B cell (primary cell): ENCODE results near the gene PTPRO. TPM values are rescaled to one million over a fixed set of nuclear protein-coding genes. Genes with fewer than 3 reads are reported as not detected.

Experiments
- ATAC-seq: fragments of 200-7000 bp; cut with Tn5 transposase; one replicate; pipeline ENCODE4 v1.10.0; 2021; ENCODE audit warnings: low read depth, mild to moderate bottlenecking, moderate number of reproducible peaks, moderate library complexity
- CTCF ChIA-PET: fragments of 350-600 bp; sonication (Branson Sonifier 250); formaldehyde crosslinking; loops from one replicate; lab custom pipeline; 2021; ENCODE audit warnings: antibody characterized with exemption, inconsistent platforms; lab: Charles Lee
- POLR2A ChIA-PET: fragments of 350-600 bp; sonication (Branson Sonifier 250); formaldehyde crosslinking; loops from one replicate; lab custom pipeline; 2021; ENCODE audit warnings: antibody characterized with exemption; lab: Charles Lee
- DNase-seq: peaks from one replicate; pipeline ENCODE4 v3.0.0; 2013
- H2AFZ ChIP-seq: 2 replicates; pipeline ENCODE4 v1.6.1; 2012; ENCODE audit warnings: mild to moderate bottlenecking, low read depth, low read length; ENCODE audit not compliant: insufficient read depth, poor library complexity, severe bottlenecking
- H3K27ac ChIP-seq, 2 donors: 1 replicate in 1 of 2; 2 replicates in 1 of 2; pipeline ENCODE4 v1.5.1; 2012 to 2013; ENCODE audit warnings: low read length in 2 of 2, mild to moderate bottlenecking in 2 of 2, moderate library complexity in 1 of 2
- H3K27me3 ChIP-seq, 4 experiments: fragments of 200-600 bp in 1 of 4; sonication (generic) in 1 of 4; replicated peaks in 1 of 4; 1 replicate in 2 of 4; 2 replicates in 2 of 4; pipeline versions ENCODE4 v1.6.1 to v1.7.0; 2013 to 2016; ENCODE audit warnings: low read length in 3 of 4, mild to moderate bottlenecking in 2 of 4, mixed read lengths in 1 of 4, moderate library complexity in 1 of 4; ENCODE audit not compliant: insufficient read depth in 4 of 4, control insufficient read depth in 3 of 4; ENCODE audit errors: control extremely low read depth in 1 of 4
- H3K36me3 ChIP-seq, 2 experiments: replicated peaks in 1 of 2; 1 replicate in 1 of 2; 2 replicates in 1 of 2; pipeline versions ENCODE4 v1.6.1 to v1.7.1; 2013; ENCODE audit warnings: low read length in 1 of 2; ENCODE audit not compliant: insufficient read depth in 2 of 2, control insufficient read depth in 1 of 2; ENCODE audit errors: control extremely low read depth in 1 of 2, extremely low read depth in 1 of 2
- H3K4me1 ChIP-seq, 2 donors: fragments of 200-600 bp in 1 of 2; sonication (generic) in 1 of 2; 1 replicate in 1 of 2; 2 replicates in 1 of 2; pipeline versions ENCODE4 v1.5.1 to v1.6.1; 2013 to 2017; ENCODE audit warnings: low read length in 2 of 2; ENCODE audit not compliant: control insufficient read depth in 2 of 2, insufficient read depth in 2 of 2
- H3K4me2 ChIP-seq: replicated peaks from 2 replicates; pipeline ENCODE3; 2012; ENCODE audit warnings: mild to moderate bottlenecking, low read depth, low read length; ENCODE audit not compliant: poor library complexity, severe bottlenecking
- H3K4me3 ChIP-seq, 5 experiments: fragments of 200-600 bp in 1 of 5; sonication (generic) in 1 of 5; 1 replicate in 3 of 5; 2 replicates in 2 of 5; pipeline versions ENCODE4 v1.5.1 to v1.7.0; 2011 to 2016; ENCODE audit warnings: low read length in 4 of 5, mild to moderate bottlenecking in 4 of 5, low read depth in 2 of 5, control low read depth in 1 of 5, moderate library complexity in 1 of 5; ENCODE audit not compliant: insufficient read depth in 1 of 5; ENCODE audit errors: control extremely low read depth in 1 of 5, extremely low read depth in 1 of 5
- H3K79me2 ChIP-seq: fragments of 200-600 bp; sonication (generic); one replicate; pipeline ENCODE4 v1.6.0; 2016; ENCODE audit warnings: low read length; ENCODE audit not compliant: control insufficient read depth, insufficient read depth
- H3K9ac ChIP-seq: fragments of 200-600 bp; sonication (generic); 2 replicates; pipeline ENCODE4 v1.6.1; 2017; ENCODE audit warnings: mild to moderate bottlenecking, low read length, moderate library complexity
- H3K9me3 ChIP-seq, 3 donors: one replicate each; pipeline versions ENCODE4 v1.6.1 to v1.7.1; 2013; ENCODE audit warnings: low read length in 2 of 3; ENCODE audit not compliant: control insufficient read depth in 2 of 3, insufficient read depth in 1 of 3; ENCODE audit errors: control extremely low read depth in 1 of 3
- H4K20me1 ChIP-seq: 2 replicates; pipeline ENCODE4 v1.6.0; 2012; ENCODE audit warnings: mild to moderate bottlenecking, low read length; ENCODE audit not compliant: insufficient read depth, control insufficient read depth, poor library complexity, severe bottlenecking
- H3K27ac Mint-ChIP-seq: one replicate; pipeline ENCODE4 v1.8.0; 2021; ENCODE audit warnings: mixed read lengths
- H3K27me3 Mint-ChIP-seq: one replicate; pipeline ENCODE4 v1.8.0; 2021; ENCODE audit warnings: mixed read lengths
- H3K4me1 Mint-ChIP-seq: one replicate; pipeline ENCODE4 v1.8.0; 2021; ENCODE audit warnings: mixed read lengths
- H3K4me3 Mint-ChIP-seq: one replicate; pipeline ENCODE4 v1.8.0; 2021; ENCODE audit warnings: mixed read lengths
- H3K9me3 Mint-ChIP-seq: one replicate; pipeline ENCODE4 v1.8.0; 2022; ENCODE audit warnings: mixed read lengths; ENCODE audit not compliant: insufficient read depth
- CTCF ChIP-seq: fragments of 200-600 bp; IDR thresholded peaks from one replicate; pipeline ENCODE4 v1.8.0; 2022; ENCODE audit warnings: antibody characterized with exemption, mild to moderate bottlenecking
- EZH2 ChIP-seq: IDR thresholded peaks from 2 replicates; pipeline ENCODE4 v1.6.1; 2012; ENCODE audit warnings: borderline replicate concordance, low read depth, mild to moderate bottlenecking, moderate library complexity, low read length; ENCODE audit not compliant: insufficient read depth, poor library complexity, severe bottlenecking
- WGBS: methylation state at CpG from one replicate; pipeline ENCODE4 v1.1.5; 2013; ENCODE audit warnings: missing lambda C conversion rate; ENCODE audit not compliant: insufficient coverage; 5-methylcytosine and 5-hydroxymethylcytosine counted together
- intact Hi-C: fragments of 100-400 bp; cut with micrococcal nuclease; formaldehyde crosslinking; loops from one replicate; pipeline ENCODE4 v1.10.0; 2022
- polyA plus RNA-seq: library from polyadenylated mRNA; depleted of rRNA; stranded (reverse); fragments of >200 nt; gene quantifications from 2 replicates; pipeline ENCODE4 v1.2.3, GENCODE V29; 2012
- total RNA-seq, 2 donors: library from RNA; stranded (reverse); fragments of 120-200 nt in 1 of 2; gene quantifications; 1 replicate in 1 of 2; 2 replicates in 1 of 2; pipeline versions ENCODE4 v1.2.3 to v1.2.4, GENCODE V29; 2013 to 2022

PTPRO gene
- total and polyA plus RNA-seq, 2 donors (not counting 1 experiment from before 2014, with no cell fraction given) = 23.1 to 23.6 TPM

- no peak overlapping the region for H3K27ac Mint-ChIP-seq
- H4K20me1 ChIP-seq = no peaks in the 10 kb centered on the region
- H3K9me3 Mint-ChIP-seq = no peaks in the 10 kb centered on the region
- CTCF ChIA-PET = interaction anchor here (0.7 to 1.9 kb wide), 3 partner anchors 46 to 290 kb away, joined by 3 to 9 read pairs (median 4); no protein-coding TSS in a partner anchor
- H3K9me3 ChIP-seq = no peaks in the 10 kb centered on the region
- no peak overlapping the region for H3K4me3 Mint-ChIP-seq
- no peak for ATAC-seq
- POLR2A ChIA-PET = interaction anchor here (0.6 kb wide), 1 partner anchor 51 kb away, joined by 4 read pairs; no protein-coding TSS in a partner anchor
- no peaks in the 10 kb centered on the region for H3K79me2 ChIP-seq
- peaks cover 10% of the 10 kb centered on the region for H3K4me1 Mint-ChIP-seq
- H3K9ac ChIP-seq = no peak overlapping the region
- no peak for DNase-seq
- H3K4me1 ChIP-seq = peaks cover 7 to 12% of the 10 kb centered on the region in 2 donors
- no peaks in the 10 kb centered on the region for H3K36me3 ChIP-seq
- H3K27me3 Mint-ChIP-seq = no peaks in the 10 kb centered on the region
- no CpG with 5 or more reads among the region's 1 CpG for WGBS
- H2AFZ ChIP-seq = no peak overlapping the region
- intact Hi-C loops = no loop called here
- H3K4me2 ChIP-seq = no peak overlapping the region
- H3K27me3 ChIP-seq = no peaks in the 10 kb centered on the region
- H3K4me3 ChIP-seq = no peak overlapping the region
- TF ChIP-seq CTCF = no peak
- no peak for TF ChIP-seq EZH2
- no peak overlapping the region for H3K27ac ChIP-seq
Measured at GRCh38 chr12:15538881-15539280, 216.6 kb downstream of the PTPRO start.

GRCh38 chr12:15540005-15540404 is 217.7 kb downstream of the PTPRO start:
- Histone ChIP-seq H3K4me2 (no peak overlapping the region), H4K20me1 (no peaks in the 10 kb centered on the region), H3K27ac (no peak overlapping the region), H3K27me3 (no peaks in the 10 kb centered on the region), H3K36me3 (no peaks in the 10 kb centered on the region), H3K4me1 (peaks cover 6 to 9% of the 10 kb centered on the region in 2 donors), H3K4me3 (no peak overlapping the region), H3K79me2 (no peaks in the 10 kb centered on the region), H2AFZ (no peak overlapping the region), H3K9ac (no peak overlapping the region), H3K9me3 (no peaks in the 10 kb centered on the region)
- WGBS = no CpG with 5 or more reads among the region's 2 CpGs
- POLR2A ChIA-PET = no interaction called here
- Mint-ChIP-seq H3K4me1 (peaks cover 11% of the 10 kb centered on the region), H3K9me3 (no peaks in the 10 kb centered on the region), H3K27me3 (no peaks in the 10 kb centered on the region), H3K4me3 (no peak overlapping the region), H3K27ac (no peak overlapping the region)
- TF ChIP-seq EZH2 (no peak), CTCF (no peak)
- no peak for DNase-seq
- no peak for ATAC-seq
- intact Hi-C loops = no loop called here
- CTCF ChIA-PET = interaction anchor here (1.9 to 13.7 kb wide), 2 partner anchors 8 to 44 kb away, joined by 9 to 141 read pairs; no protein-coding TSS in a partner anchor
